CD4-positive, alpha-beta T cell treated with Interleukin-15 for 1 hour (primary cell): ENCODE measurements around the gene NR1D2.
"Not testable (repeated sequence)": the region's sequence is repeated elsewhere in the genome, so short reads cannot be mapped to it uniquely, and the experiment has no call there.

Source experiments
- DNase-seq: peaks from one replicate; pipeline ENCODE4 v3.0.0-alpha.2; 2020

NR1D2 gene

DNA sequence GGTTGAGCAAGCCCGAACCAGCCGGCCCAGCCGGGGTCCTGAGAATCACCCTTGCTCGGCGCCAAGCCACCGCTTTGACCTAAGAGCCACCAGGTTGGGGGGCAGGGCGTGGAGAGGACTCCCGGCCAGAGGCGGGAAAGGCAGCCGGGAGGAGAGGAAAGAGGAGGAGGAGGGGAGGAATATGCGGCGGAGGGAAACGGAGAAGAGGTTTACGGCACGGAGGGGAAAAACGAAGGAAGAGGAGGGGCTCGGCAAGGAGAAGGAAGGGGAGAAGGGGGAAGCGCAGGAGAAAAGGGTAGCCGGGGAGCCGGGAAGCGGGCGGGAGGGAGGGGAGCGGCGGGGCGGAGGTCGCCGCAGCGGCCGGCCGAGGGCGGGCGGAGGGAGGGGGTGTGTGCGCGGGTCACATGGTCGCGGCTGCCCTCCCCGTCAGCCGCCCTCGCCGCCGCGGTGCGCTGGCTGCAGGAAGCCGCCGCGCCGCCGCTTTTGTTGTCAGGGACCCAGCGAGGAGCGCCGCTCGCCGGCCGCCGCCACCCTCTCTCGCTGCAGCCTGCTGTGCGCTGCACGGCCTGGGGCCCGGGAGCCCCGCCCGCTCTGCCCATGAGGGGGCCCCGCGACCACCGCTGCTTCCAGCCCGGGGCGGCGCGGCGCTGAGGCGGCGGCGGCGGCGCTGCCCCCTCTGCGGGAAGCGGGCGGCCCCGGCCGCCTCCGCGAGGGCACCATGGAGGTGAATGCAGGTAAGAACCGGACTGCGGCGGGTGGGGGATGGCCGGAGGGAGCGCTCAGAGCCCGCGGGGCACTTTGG lies at the start of gene NR1D2:
NR1D2 (plus strand) TSS at position 426 of the 802 bp plus-strand sequence; CDS start at position 719, 293 bp downstream.
- DNase-seq: peak; percentile 82

DNA sequence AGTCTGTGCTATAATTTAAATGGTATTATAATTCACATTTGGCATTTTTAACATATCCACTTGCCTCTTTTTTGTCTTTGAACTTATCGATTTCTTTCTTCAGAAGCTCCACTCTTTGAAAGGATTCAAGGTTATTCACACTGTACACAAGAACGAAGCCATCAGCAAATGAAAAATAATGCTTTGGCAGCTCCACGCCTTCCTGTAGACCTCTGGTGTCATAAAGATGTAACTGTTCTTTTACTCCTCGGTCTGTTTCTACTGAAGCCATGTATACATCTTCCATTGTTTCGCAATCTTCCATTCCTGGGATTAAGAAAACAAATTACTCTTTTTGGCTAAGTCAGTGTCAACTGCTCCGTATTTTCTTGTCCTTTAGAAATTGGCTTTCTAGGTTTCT lies 44.3 kb upstream of the NR1D2 start:
- DNase-seq: no peak

DNA sequence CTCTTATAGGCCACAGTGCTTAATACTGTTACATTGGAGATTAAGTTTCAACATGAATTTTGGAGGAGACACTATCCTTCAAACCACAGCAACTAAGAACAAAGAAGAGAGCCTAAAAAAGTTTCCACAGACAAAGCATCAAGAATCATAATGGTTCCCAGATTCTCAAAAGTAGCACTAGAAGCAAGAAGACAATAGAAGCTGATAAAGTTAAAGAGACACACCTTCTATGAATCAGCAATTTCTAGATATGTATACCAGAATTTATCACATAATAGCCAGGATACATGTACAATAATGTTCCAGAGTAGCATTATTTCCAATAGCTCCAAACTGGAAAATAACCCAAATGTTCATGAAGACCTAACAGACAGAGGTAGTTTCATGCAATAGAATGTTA lies 40.5 kb upstream of the NR1D2 start:
- no peak for DNase-seq

GRCh38 chr3:23909341-23909740 lies 35.7 kb upstream of the NR1D2 start:
- no peak for DNase-seq

DNA sequence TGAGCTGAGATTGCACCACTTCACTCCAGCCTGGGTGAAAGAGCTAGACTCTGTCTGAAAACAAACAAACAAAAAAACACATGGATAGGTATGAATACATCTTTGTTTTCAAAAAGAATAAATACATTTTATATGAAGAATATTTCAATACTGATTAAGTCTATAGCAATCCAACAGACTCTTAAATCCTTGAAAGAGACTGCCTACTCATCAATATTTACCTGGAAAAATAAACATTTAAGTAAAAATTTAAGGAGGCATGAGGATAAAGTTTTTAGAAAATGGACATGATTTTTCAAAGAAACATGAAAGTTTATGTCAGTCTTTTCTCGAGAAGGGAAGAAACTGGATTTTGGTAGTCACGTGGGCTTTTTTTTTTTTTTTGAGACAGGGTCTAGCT lies 33.7 kb upstream of the NR1D2 start:
- no peak for DNase-seq

DNA sequence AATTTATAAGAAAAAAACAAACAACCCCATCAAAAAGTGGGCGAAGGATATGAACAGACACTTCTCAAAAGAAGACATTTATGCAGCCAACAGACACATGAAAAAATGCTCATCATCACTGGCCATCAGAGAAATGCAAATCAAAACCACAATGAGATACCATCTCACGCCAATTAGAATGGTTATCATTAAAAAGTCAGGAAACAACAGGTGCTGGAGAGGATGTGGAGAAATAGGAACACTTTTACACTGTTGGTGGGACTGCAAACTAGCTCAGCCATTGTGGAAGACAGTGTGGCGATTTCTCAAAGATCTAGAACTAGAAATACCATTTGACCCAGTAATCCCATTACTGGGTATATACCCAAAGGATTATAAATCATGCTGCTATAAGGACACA lies 32.8 kb upstream of the NR1D2 start:
- not testable (repeated sequence) for DNase-seq

GRCh38 chr3:23913182-23913581 lies 31.9 kb upstream of the NR1D2 start:
- no peak for DNase-seq

DNA sequence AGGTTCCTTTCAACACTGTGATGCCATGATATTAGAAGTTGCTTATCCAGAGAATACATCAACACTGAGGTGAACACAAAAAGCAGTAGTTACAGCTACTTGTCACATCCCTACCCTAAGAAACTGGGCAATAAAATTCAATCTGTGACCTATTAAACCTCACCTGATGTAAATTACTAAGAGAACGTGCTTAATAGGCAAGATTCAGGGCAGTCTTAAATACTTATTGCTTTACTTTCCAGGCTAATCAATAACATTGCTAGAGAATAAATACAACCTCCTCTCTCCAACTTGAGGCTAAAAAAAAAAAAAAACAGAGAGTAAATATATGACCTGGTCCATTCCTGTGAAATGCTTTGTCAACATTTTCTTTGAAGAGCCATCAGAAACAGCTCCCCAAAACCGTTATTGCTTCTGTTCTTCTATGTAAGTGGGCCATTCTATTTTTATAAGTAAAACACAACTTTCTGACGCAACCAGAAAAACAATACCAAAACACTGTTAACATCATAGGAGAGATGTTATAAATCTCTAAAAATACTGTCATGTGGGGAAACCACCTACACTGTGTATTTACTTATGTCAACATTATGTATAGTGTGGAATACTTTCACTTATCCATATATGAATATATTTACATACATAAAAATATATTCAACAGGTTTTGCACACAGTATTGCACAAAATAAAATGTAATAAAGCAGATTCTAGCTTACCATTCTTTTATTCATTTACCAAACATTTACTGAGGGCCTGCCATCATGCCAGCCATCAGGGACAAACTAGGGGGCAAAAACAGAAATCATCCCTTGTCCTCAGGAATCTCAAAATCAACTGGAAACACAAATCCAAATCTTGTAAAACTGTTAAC lies 31.0 kb upstream of the NR1D2 start:
- no peak for DNase-seq

- DNase-seq: no peak
Measured at GRCh38 chr3:23915537-23916108, 29.5 kb upstream of the NR1D2 start.

DNA sequence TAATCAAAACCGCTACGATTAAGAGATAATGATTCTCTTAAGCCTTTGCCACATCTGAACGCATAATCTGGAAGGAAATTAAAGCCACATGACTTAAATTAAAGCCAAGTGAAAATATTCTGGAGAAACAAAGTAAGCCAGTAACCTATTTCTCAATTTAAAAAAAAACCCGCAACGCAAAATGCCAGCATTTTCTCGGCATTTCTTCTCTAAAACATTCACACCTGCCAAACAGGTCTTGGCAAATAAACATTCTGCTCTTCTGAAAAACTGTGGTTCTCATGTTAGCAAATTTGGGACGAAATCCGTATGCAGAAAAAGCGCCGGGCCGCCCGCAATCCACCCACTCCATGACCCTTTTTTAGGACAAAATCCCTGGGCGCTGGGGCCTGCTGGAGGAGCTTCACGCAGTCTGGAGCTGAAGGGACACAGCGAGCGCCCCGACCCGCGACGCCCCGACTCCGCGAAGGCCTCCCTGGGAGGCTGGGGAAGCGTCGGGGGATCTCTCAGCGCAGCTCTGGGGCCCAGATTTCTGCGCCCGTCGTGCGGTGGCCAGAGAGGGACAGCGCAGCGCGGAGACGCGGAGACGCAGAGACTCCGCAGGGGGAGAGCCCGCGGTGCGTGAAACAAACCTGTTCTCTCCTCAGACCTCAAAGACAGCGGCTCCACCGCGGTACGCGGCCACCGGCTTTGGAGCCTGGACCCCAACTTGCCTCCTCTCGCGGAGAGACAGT lies 28.8 kb upstream of the NR1D2 start:
- DNase-seq: no peak

DNA sequence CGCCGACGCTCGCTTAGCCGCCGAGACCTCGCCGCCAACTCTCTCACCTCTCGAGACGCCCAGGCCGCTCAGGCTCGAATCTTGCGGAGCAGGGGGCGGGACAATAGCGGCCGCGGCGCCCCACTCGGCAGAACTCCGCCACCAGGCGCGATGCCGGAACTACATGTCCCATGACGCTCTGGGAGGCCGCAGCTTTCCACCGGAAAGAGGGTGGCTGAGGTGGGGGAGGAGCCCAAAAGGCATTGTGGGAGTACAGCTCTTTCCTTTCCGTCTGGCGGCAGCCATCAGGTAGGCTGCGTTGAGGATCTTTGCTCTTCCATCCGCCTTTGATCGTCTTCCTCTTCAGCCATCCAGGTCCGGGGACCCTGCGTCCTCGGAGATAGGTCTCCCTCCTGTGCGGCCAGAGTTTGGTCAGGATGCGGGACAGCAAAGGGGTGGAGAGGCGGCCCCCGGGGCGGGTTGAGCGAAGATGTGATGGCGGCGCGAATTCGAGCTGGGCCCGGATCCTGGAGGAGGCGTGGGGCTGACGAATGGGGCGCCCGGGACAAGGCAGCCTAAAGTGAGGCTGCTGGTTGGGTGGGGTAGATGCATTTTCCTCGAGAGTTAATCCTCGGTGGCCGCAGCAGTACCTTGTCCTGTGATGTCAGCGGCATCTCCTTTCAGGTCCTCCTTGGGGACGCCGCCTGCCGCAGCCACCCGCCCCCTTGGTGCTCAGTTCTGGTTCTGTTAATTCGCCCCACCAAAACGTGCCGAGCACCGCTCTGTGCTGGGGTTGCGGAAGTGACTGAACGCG lies 28.0 kb upstream of the NR1D2 start, which contains the start of the genes NKIRAS1 and RPL15:
NKIRAS1 (minus strand) TSS at position 105 of the 793 bp plus-strand sequence. CDS start 6,086 bp downstream, outside the sequence.
RPL15 (plus strand) TSS at position 247 of the 793 bp plus-strand sequence. CDS start 728 bp downstream, outside the sequence.
- DNase-seq: peak; percentile 97

DNA sequence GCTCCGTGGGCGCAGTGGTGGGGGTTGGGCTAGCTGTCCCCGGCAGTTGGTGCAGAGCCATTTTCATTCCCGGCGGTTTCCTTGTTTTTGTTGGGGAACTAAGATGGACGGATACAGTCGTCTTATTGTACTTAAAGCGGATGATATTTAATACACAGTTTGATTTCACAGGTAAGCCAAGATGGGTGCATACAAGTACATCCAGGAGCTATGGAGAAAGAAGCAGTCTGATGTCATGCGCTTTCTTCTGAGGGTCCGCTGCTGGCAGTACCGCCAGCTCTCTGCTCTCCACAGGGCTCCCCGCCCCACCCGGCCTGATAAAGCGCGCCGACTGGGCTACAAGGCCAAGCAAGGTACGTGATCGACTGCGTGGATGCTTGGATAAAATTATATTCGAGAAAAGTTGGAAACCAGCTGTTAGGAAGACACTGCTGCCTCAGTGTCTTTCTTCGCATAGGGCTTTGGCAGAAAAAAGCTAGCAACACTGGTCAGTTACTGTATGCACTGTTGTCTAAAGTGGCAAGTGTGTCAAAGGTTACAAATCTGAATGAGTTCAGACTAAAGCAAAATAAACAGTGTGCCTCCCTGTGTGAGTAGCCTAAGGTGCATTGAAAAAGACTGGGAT lies 27.3 kb upstream of the NR1D2 start:
- DNase-seq: not testable (repeated sequence)

GRCh38 chr3:23918331-23918730 lies 26.8 kb upstream of the NR1D2 start:
- not testable (repeated sequence) for DNase-seq

GRCh38 chr3:23919628-23920027 lies 25.5 kb upstream of the NR1D2 start:
- DNase-seq: no peak

GRCh38 chr3:23920151-23920655 lies 24.9 kb upstream of the NR1D2 start:
- no peak for DNase-seq

DNA sequence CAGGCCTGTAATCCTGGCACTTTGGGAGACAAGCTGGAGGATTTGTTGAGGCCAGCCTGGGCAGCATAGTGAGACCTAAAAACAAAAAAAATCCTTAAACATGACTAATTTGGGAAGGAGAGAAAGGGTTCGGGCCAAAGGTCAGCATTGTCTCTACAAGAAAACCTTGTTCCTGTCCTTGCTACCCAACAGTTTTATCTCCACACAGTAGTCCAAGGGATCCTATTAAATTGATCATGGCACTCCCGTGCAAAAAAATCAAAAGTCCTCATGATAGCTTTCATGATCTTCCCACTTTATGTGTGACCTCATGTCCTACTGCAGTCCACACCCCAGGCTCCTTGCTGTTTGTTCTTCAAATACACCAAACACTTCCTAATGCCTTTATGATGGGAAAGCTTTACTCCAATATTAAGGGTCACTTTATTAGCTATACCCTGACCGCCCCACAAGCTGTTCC lies 24.0 kb upstream of the NR1D2 start:
- no peak for DNase-seq

DNA sequence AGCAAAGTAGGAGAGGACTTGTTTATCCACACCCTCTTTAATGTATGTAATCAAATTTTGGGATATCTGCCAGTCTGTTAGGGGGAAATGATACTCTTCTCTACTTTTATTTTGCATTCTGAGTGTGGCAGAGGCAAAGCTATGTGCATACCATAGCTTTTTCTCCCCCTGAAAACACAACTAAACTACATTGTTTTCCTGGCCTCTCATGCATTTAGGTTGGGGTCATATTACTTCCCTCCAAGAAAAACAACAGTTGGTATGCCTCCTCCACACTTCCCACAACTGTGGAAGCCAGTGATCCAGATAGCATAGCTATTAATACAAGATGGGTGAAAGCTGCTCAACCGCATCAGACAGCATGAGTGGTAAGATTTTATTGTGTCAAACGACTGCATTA lies 21.3 kb upstream of the NR1D2 start:
- DNase-seq: no peak

DNA sequence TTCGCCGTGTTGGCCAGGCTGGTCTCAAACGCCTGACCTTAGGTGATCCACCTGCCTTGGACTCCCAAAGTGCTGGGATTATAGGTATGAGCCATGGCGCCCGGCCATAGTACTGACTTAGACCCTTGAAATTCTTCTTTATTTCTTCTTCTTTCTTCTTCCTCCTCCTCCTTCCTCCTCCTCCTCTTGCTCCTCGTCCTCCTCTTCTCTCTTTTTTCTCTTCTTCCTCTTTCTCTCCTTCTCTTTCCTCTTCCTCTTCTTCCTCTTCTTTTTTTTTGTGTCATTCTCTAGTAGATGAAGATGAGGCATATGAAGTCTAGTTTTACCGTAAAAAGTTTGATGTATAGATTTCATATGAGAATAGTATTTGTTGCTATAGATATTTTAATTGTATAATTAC lies 18.8 kb upstream of the NR1D2 start:
- no peak for DNase-seq

- DNase-seq: no peak
Measured at GRCh38 chr3:23926736-23927135, 18.4 kb upstream of the NR1D2 start.

DNA sequence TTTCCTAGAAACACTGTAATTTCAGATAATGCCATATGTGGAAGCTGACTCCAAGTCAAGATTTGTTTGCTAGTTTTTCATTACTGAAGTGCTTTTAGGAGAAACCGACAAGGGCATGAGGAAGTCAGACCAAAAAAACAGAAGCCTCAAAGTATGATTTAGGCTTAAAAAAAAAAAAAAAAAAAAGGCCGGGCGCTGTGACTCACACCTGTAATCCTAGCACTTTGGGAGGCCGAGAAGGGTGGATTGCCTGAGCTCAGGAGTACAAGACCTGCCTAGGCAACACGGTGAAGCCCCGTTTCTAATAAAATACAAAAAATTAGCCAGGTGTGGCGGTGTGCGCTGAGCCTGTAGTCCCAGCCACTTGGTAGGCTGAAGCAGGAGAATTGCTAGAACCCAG lies 16.6 kb upstream of the NR1D2 start:
- DNase-seq: no peak

DNA sequence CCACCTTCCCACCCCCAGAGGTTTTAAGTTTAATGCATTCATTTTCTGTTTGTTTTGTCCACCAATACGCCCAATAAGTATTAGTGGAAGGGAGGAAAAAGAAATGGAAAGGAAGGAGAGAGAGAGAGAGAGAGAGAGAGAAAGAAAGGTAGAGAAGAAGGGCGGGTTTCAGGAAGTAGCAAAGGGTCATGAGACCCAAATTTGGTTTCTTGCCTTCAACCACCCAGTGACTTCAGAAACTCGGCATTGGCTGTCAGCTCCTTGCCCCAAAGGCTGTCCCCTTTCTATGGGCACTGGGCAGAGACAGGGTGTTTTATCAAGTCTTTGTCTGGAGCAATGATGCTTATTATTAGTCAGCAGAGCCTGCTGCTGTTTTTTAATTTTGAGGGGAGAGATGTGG lies 13.5 kb upstream of the NR1D2 start:
- DNase-seq: no peak
